ENCODE measurements around the gene PARP2.
A peak's percentile ranks its signal among the peaks of the same experiment; 100 is the strongest.
"Not testable (repeated sequence)": the region's sequence is repeated elsewhere in the genome, so short reads cannot be mapped to it uniquely, and the experiment has no call there.

Gene PARP2

GRCh38 chr14:20347747-20348146 is 4.3 kb downstream of the PARP2 start:
- Histone ChIP-seq H3K27ac (no peak overlapping the region), H3K36me3 (peaks cover 12% of the 10 kb centered on the region), H3K4me3 (ENCODE audit: low read depth in 1 of 2, low read length in 1 of 2) (no peak overlapping the region), H3K4me1 (ENCODE audit: control insufficient read depth in 1 of 2, insufficient read depth in 1 of 2, low read depth in 1 of 2, low read length in 1 of 2) (peaks cover 9% of the 10 kb centered on the region in 2 experiments), H3K27me3 (no peaks in the 10 kb centered on the region), H3K9me3 (no peaks in the 10 kb centered on the region)
- no peak for TF ChIP-seq CTCF (IDR thresholded peaks at IDR 0.05)

- TF ChIP-seq CTCF (IDR thresholded peaks at IDR 0.05) = no peak
- no peaks in the 10 kb centered on the region for H3K27me3 ChIP-seq
- H3K4me3 ChIP-seq (ENCODE audit: low read depth in 1 of 2, low read length in 1 of 2) = no peak overlapping the region
- no peaks in the 10 kb centered on the region for H3K4me1 ChIP-seq (ENCODE audit: control insufficient read depth in 1 of 2, insufficient read depth in 1 of 2, low read depth in 1 of 2, low read length in 1 of 2)
- H3K9me3 ChIP-seq = no peaks in the 10 kb centered on the region
- H3K27ac ChIP-seq = no peak overlapping the region
- H3K36me3 ChIP-seq = peaks cover 26% of the 10 kb centered on the region
These were observed 6.8 kb downstream of the PARP2 start for GRCh38 chr14:20350282-20350681.

- Histone ChIP-seq H3K36me3 (peaks cover 26% of the 10 kb centered on the region), H3K9me3 (no peaks in the 10 kb centered on the region), H3K27me3 (no peaks in the 10 kb centered on the region), H3K27ac (no peak overlapping the region), H3K4me3 (ENCODE audit: low read depth in 1 of 2, low read length in 1 of 2) (no peak overlapping the region), H3K4me1 (ENCODE audit: control insufficient read depth in 1 of 2, insufficient read depth in 1 of 2, low read depth in 1 of 2, low read length in 1 of 2) (no peaks in the 10 kb centered on the region)
- TF ChIP-seq CTCF (IDR thresholded peaks at IDR 0.05) = no peak
These were observed 7.4 kb downstream of the PARP2 start for GRCh38 chr14:20350860-20351259.

- Histone ChIP-seq H3K4me1 (ENCODE audit: control insufficient read depth in 1 of 2, insufficient read depth in 1 of 2, low read depth in 1 of 2, low read length in 1 of 2) (no peaks in the 10 kb centered on the region), H3K27ac (no peak overlapping the region), H3K9me3 (no peaks in the 10 kb centered on the region), H3K36me3 (peaks cover 31% of the 10 kb centered on the region), H3K4me3 (ENCODE audit: low read depth in 1 of 2, low read length in 1 of 2) (no peak overlapping the region), H3K27me3 (no peaks in the 10 kb centered on the region)
- no peak for TF ChIP-seq CTCF (IDR thresholded peaks at IDR 0.05)
These were observed 13.0 kb downstream of the PARP2 start for GRCh38 chr14:20356422-20356821.

- peak overlapping the region; percentile 64 for H3K27ac ChIP-seq
- not testable (repeated sequence) for H3K4me3 ChIP-seq (ENCODE audit: low read depth in 1 of 2, low read length in 1 of 2); H3K27me3 ChIP-seq; H3K4me1 ChIP-seq (ENCODE audit: control insufficient read depth in 1 of 2, insufficient read depth in 1 of 2, low read depth in 1 of 2, low read length in 1 of 2); H3K9me3 ChIP-seq
- H3K36me3 ChIP-seq = peaks cover 41% of the 10 kb centered on the region
These were observed 15.0 kb downstream of the PARP2 start for GRCh38 chr14:20358474-20358873.

GRCh38 chr14:20365928-20366327 is 22.5 kb downstream of the PARP2 start:
- H3K27me3 ChIP-seq = no peaks in the 10 kb centered on the region
- TF ChIP-seq CTCF (IDR thresholded peaks at IDR 0.05) = no peak

More at GRCh38 chr14:20365928-20366327, 22.5 kb downstream of the PARP2 start:
- Histone ChIP-seq H3K4me1 (ENCODE audit: control insufficient read depth in 1 of 2, insufficient read depth in 1 of 2, low read depth in 1 of 2, low read length in 1 of 2) (no peaks in the 10 kb centered on the region), H3K4me3 (ENCODE audit: low read depth in 1 of 2, low read length in 1 of 2) (no peak overlapping the region), H3K9me3 (no peaks in the 10 kb centered on the region), H3K36me3 (peaks cover 79% of the 10 kb centered on the region), H3K27ac (no peak overlapping the region)

Data from neutrophil (primary cell).